GM18870 (cell line): ENCODE results near the gene ACP7.
"Not testable (repeated sequence)": the region's sequence is repeated elsewhere in the genome, so short reads cannot be mapped to it uniquely, and the experiment has no call there.

Source experiments
- ATAC-seq: cut with Tn5 transposase; IDR thresholded peaks from one replicate; pipeline ENCODE4 v1.9.1; 2021; ENCODE audit warnings: moderate library complexity; ENCODE audit not compliant: unreplicated experiment

Gene ACP7

DNA sequence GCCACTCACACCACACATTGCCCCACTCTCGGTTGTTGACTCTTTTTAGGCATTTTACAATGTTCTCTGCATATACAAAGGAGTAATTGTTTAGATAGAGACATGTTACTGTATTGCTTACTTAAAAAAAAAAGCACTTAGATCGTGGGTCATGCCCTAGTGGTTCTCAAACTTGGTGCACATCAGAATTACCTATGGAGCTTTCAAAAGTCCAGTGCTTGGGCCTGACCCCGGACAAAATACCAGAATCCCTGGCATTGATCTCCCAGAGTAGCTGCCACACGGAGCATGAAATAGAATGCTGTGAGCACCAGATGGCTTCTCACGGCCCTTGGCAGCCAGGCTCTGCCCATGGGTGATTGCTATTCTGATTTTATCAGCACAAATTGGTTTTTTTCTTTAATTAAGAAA, 20.0 kb downstream of the ACP7 start:
- ATAC-seq = no peak

DNA sequence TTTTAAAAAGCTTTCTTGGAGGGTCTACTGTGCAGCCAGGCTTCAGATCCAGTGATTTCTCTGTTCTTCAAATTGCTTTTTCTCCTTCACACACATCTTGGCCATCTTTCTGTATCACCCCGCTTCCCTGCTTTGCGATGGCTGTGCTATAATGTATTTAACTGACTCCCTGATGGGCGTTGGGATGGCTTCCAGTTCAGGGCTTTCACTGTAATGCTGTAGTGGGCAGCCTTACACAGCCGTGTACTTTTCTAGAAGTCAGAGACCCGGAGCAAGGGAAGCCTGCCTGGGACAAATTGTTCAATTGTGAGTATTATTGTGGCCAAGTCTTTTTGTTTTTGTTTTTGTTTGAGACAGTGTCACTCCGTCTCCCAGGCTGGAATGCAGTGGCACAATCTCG, 22.0 kb downstream of the ACP7 start:
- no peak for ATAC-seq

DNA sequence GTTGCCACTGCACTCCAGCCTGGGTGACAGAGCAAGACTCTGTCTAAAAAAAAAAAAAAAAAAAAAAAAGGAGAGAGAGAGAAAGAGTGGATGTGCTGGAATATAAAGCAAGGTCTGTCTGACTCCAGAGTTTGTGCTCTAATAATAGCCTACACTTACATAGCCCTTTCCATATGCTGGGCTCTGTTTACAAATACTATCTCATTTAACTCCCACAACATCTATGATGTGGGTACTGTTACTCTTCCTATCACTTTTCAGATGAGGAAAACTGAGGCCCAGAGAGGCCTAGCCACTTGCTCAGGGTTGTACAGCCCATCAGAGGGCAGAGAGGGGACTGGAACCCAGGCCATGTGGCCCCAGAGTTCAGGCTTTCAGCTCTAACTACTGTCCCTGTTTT, 25.5 kb downstream of the ACP7 start:
- ATAC-seq = no peak

DNA sequence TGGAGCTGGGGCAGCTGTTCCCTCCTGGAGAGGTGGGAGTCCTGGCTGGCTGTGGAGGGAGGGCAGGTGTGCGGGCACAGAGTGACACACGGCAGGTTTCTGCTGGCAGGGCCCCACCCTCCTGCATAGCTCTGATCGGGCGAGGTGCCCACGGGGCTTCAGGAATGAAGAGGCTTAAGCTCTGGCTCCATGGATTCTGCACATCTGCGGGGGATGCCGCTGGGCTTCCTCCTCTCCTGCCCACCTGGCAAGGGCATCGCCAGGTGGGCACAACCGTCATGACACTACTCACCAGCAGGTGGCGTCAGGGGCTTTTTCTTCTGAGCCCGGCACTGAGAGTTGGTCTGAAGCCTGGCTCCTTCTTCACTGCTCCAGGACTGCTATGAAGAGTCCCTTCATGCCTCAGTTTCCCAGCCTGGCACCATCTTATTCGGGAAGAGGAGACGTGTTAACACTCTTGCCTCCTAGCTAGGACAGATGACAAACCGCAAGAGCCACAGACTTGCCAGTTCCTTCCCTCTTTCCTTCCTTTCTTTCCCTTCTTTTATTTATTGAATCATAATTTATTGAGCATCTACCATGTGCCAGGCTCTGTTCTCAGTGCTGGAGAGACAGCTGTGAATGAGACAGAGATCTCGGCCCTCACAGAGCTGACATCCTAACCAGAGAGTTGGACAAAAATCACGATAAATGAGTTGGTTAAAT, 26.2 kb downstream of the ACP7 start:
- ATAC-seq = no peak

DNA sequence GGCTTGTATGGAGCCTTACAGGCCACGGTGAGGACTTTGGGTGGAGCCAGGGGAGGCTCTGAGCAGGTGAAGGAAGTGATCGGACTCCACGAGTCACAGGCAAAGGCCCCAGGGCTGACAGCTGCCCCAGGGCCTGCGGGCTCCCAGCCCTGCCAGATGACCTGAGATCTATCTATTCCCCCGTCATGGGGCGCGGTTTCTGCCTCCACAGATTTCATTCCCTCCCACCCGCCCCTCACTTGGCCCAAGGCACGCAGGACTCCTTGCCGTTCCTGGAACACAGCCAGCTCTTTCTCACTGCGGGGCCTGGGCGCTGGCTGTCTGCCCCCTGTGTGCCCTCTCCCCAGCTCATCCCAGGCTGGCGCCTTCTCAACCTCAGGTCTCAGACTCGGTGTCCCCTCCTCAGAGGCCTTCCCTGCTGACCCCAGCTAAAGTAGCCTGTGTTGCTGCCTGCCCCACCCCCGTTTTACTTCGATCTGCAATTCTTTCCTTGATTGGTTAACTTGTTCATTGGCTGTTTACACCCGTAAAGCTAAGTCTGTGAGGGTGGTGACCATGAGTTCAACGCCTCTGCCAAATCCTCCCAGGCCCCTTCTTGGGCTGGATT, 27.5 kb downstream of the ACP7 start:
- ATAC-seq = no peak

DNA sequence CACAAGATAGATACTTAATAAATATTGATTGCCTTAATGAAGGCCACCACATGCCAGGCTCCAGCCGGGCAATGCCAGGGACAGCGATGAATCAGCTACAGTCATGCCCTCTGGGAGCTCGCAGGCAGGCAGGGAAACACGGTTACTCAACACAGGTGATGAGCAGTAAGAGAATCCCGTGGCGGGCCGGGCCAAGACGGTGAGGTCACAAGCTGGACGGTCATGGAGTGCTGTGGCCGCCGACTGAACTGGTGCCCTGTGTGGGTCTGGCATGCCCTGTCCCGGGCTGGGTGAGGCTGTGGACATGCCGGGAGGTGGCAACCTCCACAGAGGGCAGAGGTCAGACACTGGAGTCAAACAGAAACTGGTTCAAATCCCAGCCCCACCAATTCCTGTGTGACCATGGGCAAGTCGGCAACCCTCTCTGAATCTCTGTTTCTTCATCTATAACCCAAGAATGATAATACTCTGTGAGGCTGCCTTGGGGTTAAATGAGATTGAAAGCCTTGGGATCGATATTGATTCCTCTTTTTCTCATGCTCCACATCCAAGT, 28.2 kb downstream of the ACP7 start:
- ATAC-seq = no peak

DNA sequence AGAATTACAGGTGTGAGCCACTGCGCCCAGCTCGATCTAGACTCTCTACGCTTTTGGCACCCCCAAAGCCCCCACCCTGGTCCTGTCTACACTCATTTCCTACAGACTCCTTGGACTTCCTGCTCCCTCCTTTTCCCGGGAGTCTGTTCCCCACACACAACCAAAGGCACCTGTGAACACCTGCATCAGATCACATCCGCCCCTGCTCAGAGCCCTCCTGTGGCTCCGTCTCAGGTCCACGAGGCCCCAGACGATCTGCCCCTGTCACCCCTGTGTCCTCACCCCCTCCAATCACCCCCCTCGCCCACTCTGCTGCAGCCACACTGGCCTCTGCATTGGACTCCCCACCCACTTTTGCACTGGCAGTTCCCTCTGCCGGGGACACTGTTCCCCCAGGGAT, 29.0 kb downstream of the ACP7 start:
- ATAC-seq = no peak

DNA sequence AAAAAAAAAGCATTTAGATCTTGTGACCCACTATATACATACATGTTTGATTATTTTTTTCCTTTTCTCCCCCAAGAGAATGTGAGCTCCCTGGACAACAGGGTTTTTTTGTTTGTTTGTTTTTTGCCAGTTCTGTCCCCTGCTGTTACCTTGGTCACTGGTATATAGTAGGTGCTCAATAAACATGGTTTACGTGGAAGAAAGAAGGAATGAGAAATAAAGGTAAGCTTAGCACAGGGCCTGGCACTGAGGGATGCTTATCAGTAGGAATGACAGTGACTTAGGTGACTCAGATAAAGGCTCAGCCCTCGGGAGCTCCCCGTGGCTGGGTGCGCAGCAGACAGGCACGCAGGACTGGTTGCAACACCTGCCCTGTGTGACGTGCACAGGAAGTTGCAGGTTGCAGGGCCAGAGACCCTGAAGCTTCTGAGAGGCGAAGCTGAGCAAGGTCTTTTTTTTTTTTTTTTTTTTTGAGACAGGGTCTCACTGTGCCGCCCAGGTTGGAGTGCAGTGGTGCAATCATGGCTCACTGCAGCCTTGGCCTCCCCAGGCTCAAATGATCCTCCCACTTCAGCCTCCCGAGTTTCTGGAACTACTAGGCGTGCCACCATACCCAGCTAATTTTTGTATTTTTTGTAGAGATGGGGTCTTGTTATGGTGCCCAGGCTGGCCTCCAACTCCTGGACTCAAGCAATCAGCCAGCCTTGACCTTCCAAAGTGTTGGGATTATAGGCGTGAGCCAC, 31.1 kb downstream of the ACP7 start:
- no peak for ATAC-seq

DNA sequence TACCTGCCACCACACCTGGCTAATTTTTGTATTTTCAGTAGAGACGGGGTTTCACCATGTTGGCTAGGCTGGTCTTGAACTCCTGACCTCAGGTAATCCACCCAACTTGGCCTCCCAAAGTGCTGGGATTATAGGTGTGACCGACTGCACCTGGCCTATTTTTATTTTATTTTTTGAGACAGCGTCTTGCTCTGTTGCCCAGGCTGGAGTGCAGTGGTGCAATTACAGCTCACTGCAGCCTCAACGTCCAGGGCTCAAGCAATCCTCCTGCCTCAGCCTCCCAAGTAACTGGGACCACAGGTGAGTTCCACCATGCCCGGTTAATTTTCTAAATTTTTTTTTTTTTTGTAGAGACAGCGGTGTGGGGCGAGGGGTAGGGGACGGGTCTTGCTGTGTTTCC, 32.9 kb downstream of the ACP7 start:
- ATAC-seq = not testable (repeated sequence)

DNA sequence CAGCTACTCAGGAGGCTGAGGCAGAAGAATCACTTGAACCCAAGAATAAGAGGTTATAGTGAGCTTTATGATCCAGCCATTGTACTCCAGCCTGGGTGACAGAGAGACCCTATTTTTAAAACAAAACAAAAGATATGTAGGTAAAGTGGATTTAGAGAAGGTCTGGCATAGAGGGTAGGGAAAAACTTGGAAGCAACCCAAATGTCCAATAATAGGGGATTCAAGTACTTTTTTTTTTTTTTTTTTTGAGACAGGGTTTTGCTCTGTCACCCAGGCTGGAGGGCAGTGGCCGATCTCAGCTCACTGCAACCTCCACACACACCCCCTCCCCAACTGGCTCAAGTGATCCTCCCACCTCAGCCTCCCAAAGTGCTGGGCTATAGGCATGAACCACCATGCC, 35.7 kb downstream of the ACP7 start:
- ATAC-seq = no peak

DNA sequence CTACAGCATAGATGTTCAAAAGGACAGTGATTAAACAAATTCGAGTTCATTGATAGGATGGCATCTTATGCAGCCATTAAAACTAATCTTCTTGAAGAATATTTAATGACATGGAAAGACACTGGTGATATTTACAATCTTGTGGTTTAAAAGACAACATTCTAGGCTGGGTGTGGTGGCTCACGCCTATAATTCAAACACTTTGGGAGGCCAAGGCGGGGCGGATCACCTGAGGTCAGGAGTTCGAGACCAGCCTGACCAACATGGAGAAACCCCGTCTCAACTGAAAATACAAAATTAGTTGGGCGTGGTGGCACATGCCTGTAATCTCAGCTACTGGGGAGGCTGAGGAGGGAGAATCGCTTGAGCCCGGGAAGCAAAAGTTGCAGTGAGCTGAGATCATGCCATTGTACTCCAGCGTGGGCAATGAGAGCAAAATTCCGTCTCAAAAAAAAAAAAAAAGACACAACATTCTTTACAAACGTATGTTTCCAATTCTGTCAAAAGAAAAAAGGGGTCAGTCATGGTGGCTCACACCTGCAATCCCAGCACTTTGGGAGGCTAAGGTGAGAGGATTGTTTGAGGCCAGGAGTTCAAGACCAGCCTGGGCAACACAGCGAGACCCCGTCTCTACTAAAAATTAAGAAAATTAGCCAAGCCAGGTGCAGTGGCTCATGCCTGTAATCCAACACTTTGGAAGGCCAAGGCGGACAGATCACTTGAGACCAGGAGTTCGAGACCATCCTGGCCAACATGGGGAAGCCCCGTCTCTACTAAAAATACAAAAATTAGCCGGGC, 39.0 kb downstream of the ACP7 start:
- ATAC-seq = no peak

DNA sequence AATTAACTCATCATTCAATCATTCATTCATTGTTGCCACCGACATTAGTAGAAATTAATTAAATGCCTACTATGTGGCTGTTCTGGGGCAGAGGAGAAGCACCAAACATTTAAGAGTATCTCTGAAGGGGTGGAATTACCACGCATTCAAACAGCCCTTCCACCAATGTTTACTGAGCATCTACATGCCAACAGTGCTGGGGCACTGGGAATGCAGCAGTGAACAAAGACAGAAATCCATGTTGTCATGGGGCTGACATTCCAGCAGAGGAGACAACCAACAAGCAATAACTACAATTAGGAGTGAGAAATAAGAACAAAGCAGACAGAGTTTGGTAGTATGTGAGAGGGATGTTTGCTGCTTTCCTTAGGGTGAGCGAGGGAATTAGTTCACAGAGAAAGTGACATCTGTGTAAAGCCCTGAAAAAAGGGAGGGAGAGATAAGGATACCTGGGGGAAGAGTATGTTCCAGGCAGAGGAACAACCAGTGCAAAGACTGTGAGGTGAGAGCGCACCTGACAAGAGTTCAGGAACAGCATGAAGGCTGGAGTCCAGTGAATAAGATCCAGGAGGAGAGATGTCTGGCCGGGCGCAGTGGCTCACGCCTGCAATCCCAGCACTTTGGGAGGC, 40.1 kb downstream of the ACP7 start:
- no peak for ATAC-seq

DNA sequence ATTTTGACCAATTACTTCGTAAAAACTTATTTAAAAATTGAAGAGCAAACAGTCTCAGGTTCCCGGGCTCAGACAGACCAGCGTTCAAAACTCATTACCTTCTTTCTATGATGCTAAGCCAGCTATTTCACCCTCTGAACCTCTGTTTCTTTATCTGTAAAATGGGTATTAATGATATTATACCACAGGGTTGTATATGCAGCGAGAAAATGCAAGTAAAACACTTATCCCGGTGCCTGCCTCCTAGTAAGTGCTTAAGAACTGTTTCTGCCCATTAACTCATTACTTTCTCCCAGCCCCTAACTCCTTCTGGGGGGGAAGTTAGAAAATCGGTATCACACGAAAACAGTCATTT, 41.0 kb downstream of the ACP7 start:
- no peak for ATAC-seq

DNA sequence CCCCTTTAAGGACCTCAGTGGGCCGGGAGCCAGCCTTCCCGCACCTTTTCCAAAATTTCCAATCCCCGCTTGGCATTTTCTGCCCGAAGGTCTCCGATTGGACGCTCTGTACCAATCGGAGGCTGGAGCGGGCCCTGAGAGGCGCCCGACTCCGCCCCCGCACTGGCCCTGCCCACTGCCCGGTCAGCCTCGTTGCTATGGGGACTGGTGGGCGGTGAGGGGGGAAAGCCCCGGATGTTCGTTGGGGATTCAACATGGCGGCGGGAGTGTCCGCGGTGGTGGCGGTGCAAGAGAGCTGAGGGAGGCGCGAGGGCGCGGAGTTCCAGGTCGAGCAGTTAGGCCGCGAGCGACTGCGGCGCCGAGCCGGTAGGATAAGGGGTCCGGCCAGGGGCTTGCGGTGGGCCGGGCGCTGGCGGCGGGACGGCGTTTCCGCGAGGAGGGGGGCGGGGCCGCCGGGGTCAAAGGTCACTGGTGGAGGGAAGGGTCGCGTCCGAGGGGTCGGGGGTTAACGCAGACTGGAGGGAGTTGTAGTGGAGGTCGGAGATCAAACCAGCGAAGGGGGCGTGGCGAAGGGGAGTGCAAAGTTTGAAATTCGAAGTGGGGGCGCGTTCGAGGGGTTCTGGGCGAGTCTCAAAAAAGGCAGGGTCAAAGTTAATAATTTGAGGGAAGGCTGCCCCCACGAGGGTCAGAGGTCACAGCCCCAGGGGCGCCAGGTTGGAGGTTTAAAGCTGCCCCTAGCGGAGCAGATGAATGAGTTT, 41.6 kb downstream of the ACP7 start, which contains the start of gene PAK4:
PAK4 (plus strand) TSS at position 233 of the 758 bp plus-strand sequence. CDS start 43,768 bp downstream, outside the sequence.
- ATAC-seq = peak; percentile 62

DNA sequence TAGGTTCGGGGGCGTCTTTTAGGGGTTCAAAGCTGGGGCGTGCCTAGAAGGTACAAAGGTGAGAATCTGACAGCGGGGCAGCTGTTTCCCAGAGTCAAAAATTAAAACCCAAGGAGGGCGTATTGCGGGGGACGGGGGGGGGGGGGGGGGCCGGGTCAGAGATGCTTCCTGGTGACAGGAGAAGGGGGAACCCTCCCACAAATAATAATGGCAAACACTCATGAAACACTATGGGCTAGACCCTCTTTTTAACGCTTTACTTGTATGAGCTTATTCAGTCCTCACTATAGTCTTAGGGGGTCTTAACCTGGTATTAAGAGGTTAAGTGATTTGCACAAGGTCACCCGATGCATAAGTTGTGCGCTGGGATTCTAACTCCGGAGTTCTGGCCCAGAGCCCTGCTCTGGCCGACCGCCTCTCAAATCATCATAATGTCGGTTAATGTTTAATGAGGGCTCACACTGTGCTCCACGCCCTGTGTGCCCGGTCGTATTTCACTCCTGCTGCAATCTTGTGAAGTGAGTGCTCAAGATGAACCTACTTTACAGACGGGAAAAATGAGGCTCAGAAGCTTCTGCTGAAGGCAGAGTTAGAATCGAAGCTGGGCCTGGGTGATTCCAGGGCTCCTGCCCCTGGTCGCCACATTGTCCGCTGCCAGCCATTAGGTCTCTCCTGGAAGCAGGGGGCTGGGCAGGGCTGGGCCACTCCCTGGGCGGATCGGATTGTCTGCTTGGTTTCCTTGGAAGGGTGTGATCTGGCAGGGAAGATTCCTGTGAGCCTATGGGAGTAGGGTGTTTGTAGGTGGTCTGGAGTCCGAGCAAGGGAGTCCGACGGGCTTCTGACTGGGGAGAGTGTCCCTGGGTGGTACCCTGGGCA, 42.4 kb downstream of the ACP7 start:
- ATAC-seq = no peak

DNA sequence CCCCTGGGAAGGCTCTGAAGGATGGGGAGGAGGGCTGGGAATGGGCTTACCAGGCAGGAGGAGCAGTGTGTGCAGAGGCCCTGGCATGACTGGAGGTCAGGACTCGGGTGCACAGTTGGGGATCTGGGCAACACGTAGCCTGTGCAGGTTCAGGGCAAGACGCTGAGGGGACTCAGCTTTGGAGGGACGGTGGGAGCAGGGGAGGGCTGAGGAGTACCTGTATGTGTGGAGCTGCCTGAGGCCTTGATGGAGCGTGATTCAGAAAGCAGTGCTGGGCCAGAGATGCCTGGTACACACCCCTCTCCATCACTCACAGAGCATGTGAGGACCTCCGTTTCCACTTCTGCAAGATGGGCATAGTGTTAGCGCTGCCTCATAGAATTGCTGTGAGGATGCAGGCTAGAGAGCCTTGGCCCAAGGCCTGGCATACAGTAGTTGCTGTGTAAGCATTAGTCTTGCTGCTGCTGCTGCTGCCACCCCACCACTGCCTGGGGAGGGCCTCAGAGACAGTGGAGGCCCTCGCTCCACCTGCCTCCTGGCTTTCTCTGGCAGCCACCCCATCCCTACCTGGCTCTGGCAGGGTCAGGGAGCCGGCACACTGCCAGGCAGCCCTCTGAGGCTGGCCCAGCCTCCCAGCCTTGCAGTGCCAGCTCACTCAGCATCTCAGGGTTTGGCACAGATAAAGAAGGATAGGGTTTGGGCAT, 43.8 kb downstream of the ACP7 start:
- no peak for ATAC-seq

DNA sequence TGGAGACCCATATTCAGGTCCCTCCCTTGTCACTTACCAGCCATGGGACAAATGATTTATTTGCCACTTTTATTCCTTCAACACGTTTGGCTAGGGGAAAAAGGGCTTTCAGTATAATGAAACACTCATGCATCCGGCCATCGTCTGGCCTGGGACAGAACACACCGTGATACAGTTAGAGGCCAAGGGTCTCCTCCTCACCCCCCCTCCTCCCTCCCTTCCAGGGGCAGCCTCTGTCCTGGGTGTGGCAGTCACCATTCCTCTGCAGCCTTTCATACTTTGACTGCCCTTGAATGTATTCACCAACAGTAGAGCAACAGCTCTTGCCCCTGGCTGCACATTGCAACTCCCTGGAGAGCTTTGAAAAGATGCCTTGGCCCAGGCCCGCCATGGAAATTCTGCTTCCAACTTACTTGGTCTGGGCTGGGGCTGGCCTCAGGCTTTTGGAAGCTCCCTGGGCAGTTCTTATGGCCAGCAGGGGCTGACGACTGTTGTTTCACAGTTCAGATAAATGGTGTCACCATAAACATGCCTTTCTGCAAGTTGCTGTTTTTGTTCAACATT, 44.4 kb downstream of the ACP7 start:
- ATAC-seq = no peak

DNA sequence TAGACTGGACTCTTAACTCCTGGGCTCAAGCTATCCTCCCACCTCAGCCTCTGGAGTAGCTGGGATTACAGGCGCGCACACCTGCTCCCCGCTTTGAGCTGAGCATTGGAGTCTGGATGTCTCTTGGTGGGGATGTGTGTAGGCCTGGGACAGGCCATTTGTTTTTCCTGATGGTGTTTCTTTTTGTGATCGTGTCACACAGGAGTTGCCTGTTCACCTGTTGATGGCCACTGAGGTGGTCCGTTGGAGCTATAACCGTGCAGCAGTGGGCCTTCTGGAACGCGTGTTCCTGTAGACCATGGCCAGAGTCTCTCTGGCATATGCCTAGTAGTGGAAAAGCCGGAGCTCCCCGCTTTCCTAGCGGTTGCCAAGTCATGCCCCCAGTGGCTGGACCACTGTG, 44.9 kb downstream of the ACP7 start:
- ATAC-seq = no peak
